Mesothelial cell of epicardium (in vitro differentiated cells): Measurements from ENCODE around the gene CHD6. TPM values are rescaled to one million over a fixed set of nuclear protein-coding genes. Genes with fewer than 3 reads are reported as not detected.

ENCODE experiments used
- DNase-seq, 2 experiments: peaks; one replicate each; pipeline ENCODE4 v3.0.0; 2021; ENCODE audit warnings: low spot score in 2 of 2; ENCODE audit not compliant: unreplicated experiment in 2 of 2
- H3K27ac Mint-ChIP-seq: 2 replicates; pipeline ENCODE4 v1.8.0; 2021; ENCODE audit warnings: mixed read lengths
- H3K27me3 Mint-ChIP-seq: 2 replicates; pipeline ENCODE4 v1.8.0; 2021; ENCODE audit warnings: low read depth, mixed read lengths
- H3K36me3 Mint-ChIP-seq: 2 replicates; pipeline ENCODE4 v1.8.0; 2021; ENCODE audit warnings: mixed read lengths
- H3K4me1 Mint-ChIP-seq: 2 replicates; pipeline ENCODE4 v1.8.0; 2021; ENCODE audit warnings: mixed read lengths
- H3K4me3 Mint-ChIP-seq: 2 replicates; pipeline ENCODE4 v1.8.0; 2021; ENCODE audit warnings: mild to moderate bottlenecking, moderate library complexity, mixed read lengths
- H3K9me3 Mint-ChIP-seq: 2 replicates; pipeline ENCODE4 v1.8.0; 2021; ENCODE audit warnings: mixed read lengths
- CTCF ChIP-seq: fragments of 200-600 bp; sonication (generic); IDR thresholded peaks from one replicate; pipeline ENCODE4 v1.5.0; 2021; ENCODE audit warnings: antibody characterized with exemption; ENCODE audit not compliant: unreplicated experiment
- total RNA-seq: library from RNA; stranded (reverse); gene quantifications from 3 replicates; pipeline ENCODE4 v1.2.1, GENCODE V29; 2021

The CHD6 gene
- total RNA-seq, 1 donor from 2014 or later, result 107 TPM

- Mint-ChIP-seq H3K4me1 (peaks cover 23% of the 10 kb centered on the region), H3K27me3 (no peaks in the 10 kb centered on the region), H3K27ac (no peak overlapping the region), H3K4me3 (no peak overlapping the region), H3K36me3 (peaks cover 6% of the 10 kb centered on the region), H3K9me3 (peaks cover 8% of the 10 kb centered on the region)
- DNase-seq, result no peak
- no peak for TF ChIP-seq CTCF
Observed at GRCh38 chr20:41572010-41572572, 46.1 kb downstream of the CHD6 start.

GRCh38 chr20:41571006-41571405 is 47.2 kb downstream of the CHD6 start:
- Mint-ChIP-seq H3K9me3 (peaks cover 8% of the 10 kb centered on the region), H3K27ac (no peak overlapping the region), H3K36me3 (peaks cover 8% of the 10 kb centered on the region), H3K4me1 (peaks cover 17% of the 10 kb centered on the region), H3K27me3 (no peaks in the 10 kb centered on the region), H3K4me3 (no peak overlapping the region)
- TF ChIP-seq CTCF, result no peak
- DNase-seq, result no peak

- H3K27me3 Mint-ChIP-seq, result no peaks in the 10 kb centered on the region
- H3K4me3 Mint-ChIP-seq, result no peak overlapping the region
- peaks cover 6% of the 10 kb centered on the region for H3K9me3 Mint-ChIP-seq
- H3K27ac Mint-ChIP-seq, result no peak overlapping the region
- H3K36me3 Mint-ChIP-seq, result peaks cover 6% of the 10 kb centered on the region
- no peak for DNase-seq
- peaks cover 17% of the 10 kb centered on the region for H3K4me1 Mint-ChIP-seq
- TF ChIP-seq CTCF, result no peak
Observed at GRCh38 chr20:41570557-41570956, 47.6 kb downstream of the CHD6 start.

- no peaks in the 10 kb centered on the region for H3K27me3 Mint-ChIP-seq
- H3K4me3 Mint-ChIP-seq, result no peak overlapping the region
- H3K36me3 Mint-ChIP-seq, result peaks cover 5% of the 10 kb centered on the region
- no peak for DNase-seq
- H3K27ac Mint-ChIP-seq, result no peak overlapping the region
- TF ChIP-seq CTCF, result no peak
- H3K4me1 Mint-ChIP-seq, result peaks cover 12% of the 10 kb centered on the region
- peaks cover 4% of the 10 kb centered on the region for H3K9me3 Mint-ChIP-seq
Observed at GRCh38 chr20:41567615-41568014, 50.6 kb downstream of the CHD6 start.

- H3K4me3 Mint-ChIP-seq, result no peak overlapping the region
- no peak for TF ChIP-seq CTCF
- H3K27ac Mint-ChIP-seq, result no peak overlapping the region
Observed at GRCh38 chr20:41566896-41567527, 51.2 kb downstream of the CHD6 start.

More at GRCh38 chr20:41566896-41567527, 51.2 kb downstream of the CHD6 start:
- DNase-seq, result no peak
- Mint-ChIP-seq H3K36me3 (peaks cover 5% of the 10 kb centered on the region), H3K4me1 (peaks cover 12% of the 10 kb centered on the region), H3K27me3 (no peaks in the 10 kb centered on the region), H3K9me3 (peaks cover 4% of the 10 kb centered on the region)
